Fibroblast of skin of left biceps (primary cell): ENCODE measurements around the gene PPP2R5B.
A peak's percentile ranks its signal among the peaks of the same experiment; 100 is the strongest.

Experiments
- DNase-seq, 2 experiments: peaks; one replicate each; pipeline ENCODE4 v3.0.0-alpha.2; 2013; ENCODE audit warnings: low read depth in 2 of 2

Gene PPP2R5B

DNA sequence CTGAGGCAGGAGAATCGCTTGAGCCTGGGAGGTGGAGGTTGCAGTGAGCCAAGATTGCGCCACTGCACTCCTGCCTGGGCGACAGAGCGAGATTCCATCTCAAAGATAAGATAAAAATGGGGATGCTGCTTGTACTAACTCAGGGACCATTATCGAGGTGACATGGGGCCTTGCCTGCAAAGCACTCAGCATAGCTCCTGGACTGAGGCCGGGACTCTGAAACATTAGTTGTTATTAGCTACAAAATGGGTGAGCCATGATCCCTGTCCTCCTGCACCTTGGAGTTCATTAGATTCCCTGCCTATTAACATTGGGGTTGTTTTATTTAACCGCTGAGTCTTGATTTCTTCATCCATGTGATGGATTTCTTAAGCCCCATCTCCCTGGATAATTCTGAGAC, 5.1 kb downstream of the PPP2R5B start:
- DNase-seq = no peak

GRCh38 chr11:64930340-64930739, 5.9 kb downstream of the PPP2R5B start:
- DNase-seq = no peak

GRCh38 chr11:64931290-64931689, 6.8 kb downstream of the PPP2R5B start:
- no peak for DNase-seq

DNA sequence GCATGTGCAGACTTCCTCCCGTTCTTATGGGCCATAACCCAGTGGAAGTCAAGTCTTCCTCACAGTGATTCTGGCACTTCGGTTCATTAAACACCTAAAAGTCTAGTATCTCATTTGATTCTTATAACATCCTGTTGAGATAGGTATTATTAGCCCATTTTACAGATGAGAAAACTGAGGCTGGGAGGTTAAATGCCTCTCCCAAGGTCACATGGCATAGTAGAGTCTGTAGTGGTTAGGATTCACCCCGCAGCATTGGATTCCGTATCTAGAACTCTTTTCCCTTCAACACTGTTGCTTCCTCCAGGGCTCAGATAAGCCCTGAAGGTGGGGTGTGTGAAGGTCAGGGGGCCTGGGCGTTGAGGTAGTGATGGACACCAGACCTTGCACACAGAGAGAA, 7.8 kb downstream of the PPP2R5B start:
- no peak for DNase-seq

GRCh38 chr11:64933213-64933934, 8.9 kb downstream of the PPP2R5B start:
- no peak for DNase-seq

GRCh38 chr11:64933935-64934681, 9.6 kb downstream of the PPP2R5B start:
- DNase-seq = no peak

GRCh38 chr11:64934682-64935358, 10.3 kb downstream of the PPP2R5B start:
- no peak for DNase-seq

GRCh38 chr11:64935359-64936081, 11.0 kb downstream of the PPP2R5B start, which contains the start of gene GPHA2:
GPHA2 (minus strand) TSS chr11:64935893; CDS start chr11:64935460, 433 bp downstream.
- DNase-seq = peak; percentile 6

- no peak for DNase-seq
Observed at GRCh38 chr11:64936539-64936938, 12.1 kb downstream of the PPP2R5B start.

DNA sequence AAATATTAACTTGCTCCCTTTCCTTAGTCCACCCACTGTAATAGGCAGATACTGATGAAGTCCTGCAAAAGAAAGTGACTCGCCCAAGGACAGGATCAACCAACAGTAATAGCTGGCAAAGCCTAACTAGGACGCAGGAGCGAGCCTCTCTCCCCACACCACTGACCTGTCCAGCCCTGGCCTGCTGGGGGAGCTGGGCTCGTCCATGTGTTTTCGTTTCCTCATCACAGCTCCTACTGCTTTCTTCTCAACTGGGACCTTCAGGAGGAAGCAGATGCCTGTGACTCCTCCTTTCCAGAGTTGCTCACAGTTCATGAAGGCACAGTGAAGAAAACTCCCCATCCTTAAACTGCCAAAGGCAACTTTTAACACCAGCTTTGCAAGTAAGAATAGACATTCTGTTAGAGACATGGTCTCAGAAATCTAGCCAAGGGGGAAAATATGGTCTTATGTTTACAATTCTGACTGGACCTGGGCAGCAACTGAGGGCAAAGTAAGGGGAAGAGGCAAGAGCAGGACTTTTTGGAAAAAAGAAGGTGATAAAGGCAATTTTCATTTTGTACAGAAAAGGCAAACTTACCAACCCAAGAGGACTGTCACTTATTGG, 22.8 kb downstream of the PPP2R5B start:
- no peak for DNase-seq

- no peak for DNase-seq
Observed at GRCh38 chr11:64951529-64951928, 27.0 kb downstream of the PPP2R5B start.

- DNase-seq = no peak
Observed at GRCh38 chr11:64954201-64954600, 29.7 kb downstream of the PPP2R5B start.

DNA sequence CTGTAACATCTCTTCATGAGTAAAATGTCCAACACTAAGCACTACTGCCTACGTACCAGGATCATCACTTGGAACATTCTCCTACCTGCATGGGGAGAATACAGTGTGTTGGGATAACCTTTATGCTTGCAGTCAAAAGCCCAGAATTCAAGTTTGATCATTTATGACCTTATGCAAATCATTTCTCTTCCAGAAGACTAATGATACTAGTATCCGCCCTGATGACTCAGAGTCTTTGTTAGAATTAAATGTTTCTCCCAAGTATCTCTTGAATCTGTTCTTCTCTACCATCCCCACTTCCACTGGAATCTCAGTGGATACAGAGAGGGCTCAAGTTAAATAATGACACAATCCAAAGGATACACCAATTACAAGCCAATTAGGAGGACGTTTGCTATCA, 35.0 kb downstream of the PPP2R5B start:
- DNase-seq = no peak

DNA sequence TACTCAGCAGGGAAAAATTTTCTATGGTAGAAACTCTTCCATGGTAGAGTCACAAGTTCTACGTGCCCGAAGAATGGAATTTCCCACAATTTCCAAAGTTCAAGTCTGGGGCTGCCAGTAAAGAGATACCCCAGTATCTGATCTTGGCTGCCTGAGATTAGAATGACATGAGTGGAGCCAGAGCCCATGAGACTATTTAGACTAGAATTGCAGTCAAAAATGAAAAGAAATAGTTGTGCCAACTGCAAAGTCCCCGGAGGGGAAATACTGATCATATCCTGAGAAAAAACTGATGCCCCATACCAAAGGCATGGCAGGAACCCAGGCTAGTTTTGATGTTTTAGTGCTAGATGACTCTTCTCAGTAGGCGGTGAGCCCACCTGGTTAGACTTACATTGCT, 36.2 kb downstream of the PPP2R5B start:
- DNase-seq = no peak

GRCh38 chr11:64963072-64963631, 38.7 kb downstream of the PPP2R5B start:
- no peak for DNase-seq

GRCh38 chr11:64967375-64967774, 42.9 kb downstream of the PPP2R5B start:
- DNase-seq = no peak

DNA sequence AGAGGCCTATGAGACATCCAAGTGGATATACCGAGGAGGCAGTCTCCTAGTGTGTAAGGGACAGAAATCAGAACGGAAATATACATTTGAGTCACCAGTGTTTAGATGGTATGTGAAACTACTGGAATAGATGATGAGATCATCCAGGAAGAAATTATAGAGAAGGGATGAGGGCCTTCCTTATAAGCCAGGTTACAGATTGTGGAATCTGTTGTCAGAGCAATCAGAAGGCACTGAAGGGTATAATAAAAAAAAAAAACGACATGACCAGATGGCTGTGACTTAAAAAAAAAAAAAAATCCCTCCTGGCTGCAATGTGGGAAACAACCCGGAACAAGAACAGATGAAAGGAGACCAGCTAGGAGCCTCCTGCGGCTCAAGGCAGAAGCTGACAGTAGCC, 44.7 kb downstream of the PPP2R5B start:
- DNase-seq = peak; percentile 20 to 23

GRCh38 chr11:64970731-64971151, 46.3 kb downstream of the PPP2R5B start:
- DNase-seq = no peak

DNA sequence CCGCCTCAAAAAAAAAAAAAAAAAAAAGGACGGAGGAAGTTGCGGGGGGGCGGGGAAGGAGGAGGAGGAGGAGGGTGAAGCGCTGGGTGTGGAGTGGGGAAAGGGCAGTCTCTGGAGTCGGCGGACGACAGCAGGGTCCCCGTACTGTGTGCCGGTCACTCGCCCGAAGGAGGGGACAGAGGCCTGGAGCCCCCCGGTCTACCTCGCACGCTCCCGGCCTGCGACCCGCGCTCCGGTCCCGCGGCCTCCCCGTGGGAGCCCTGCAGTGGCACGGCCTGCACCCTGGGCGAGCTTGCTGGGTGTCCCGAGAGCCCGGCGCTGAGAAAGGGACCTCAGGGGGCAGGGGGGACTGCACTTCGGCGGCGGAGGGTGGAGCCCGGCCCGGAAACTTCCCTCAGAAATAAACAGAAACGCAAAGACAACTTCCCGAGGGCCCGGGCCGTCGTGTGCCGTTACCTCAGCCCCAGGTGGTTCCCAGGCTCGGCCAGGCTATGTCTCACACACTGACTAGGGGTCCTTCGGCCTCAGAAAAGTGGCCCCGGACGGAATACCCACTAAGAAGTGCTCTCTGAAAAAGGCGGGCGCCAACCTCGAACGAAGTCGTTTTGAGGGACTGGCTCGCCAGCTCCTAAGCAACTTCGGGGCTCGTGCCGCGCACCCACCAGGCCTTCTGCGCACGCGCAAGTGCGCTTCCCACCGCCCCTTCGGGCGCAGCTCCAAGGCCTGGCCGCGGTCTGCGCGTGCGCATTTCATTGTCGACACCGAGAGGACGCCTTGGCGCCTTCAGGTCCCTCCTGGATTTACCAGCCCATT, 47.1 kb downstream of the PPP2R5B start, which contains the start of gene MAJIN:
MAJIN (minus strand) TSS at position 688 of the 813 bp plus-strand sequence. CDS start 12,703 bp downstream, outside the sequence.
- peak; percentile 32 to 47 for DNase-seq

GRCh38 chr11:64974124-64974523, 49.6 kb downstream of the PPP2R5B start:
- DNase-seq = no peak
